Measurements from ENCODE around the gene HTRA1.

Gene HTRA1

DNA sequence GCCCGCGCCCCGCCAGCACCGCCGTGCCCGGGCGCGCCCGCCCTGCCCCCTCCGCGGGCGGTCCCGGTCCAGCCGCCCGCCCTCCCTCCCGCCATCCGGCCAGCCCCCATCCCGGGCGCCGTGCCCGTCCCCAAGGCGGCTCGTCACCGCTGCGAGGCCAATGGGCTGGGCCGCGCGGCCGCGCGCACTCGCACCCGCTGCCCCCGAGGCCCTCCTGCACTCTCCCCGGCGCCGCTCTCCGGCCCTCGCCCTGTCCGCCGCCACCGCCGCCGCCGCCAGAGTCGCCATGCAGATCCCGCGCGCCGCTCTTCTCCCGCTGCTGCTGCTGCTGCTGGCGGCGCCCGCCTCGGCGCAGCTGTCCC, at the start of gene HTRA1:
TSS of gene HTRA1 (plus strand) at position 187 of the 362 bp plus-strand sequence. CDS start at position 287, 100 bp downstream.
- no peak for DNase-seq (ENCODE audit: low read depth)
- H3K4me3 ChIP-seq (ENCODE audit: low read depth, low read length): peak within 1 kb of the TSS; percentile 47
- TF ChIP-seq, protein P1, sequence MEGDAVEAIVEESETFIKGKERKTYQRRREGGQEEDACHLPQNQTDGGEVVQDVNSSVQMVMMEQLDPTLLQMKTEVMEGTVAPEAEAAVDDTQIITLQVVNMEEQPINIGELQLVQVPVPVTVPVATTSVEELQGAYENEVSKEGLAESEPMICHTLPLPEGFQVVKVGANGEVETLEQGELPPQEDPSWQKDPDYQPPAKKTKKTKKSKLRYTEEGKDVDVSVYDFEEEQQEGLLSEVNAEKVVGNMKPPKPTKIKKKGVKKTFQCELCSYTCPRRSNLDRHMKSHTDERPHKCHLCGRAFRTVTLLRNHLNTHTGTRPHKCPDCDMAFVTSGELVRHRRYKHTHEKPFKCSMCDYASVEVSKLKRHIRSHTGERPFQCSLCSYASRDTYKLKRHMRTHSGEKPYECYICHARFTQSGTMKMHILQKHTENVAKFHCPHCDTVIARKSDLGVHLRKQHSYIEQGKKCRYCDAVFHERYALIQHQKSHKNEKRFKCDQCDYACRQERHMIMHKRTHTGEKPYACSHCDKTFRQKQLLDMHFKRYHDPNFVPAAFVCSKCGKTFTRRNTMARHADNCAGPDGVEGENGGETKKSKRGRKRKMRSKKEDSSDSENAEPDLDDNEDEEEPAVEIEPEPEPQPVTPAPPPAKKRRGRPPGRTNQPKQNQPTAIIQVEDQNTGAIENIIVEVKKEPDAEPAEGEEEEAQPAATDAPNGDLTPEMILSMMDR (IDR thresholded peaks at IDR 0.05; ENCODE audit: control insufficient read depth, extremely low read depth, insufficient read depth): no peak

DNA sequence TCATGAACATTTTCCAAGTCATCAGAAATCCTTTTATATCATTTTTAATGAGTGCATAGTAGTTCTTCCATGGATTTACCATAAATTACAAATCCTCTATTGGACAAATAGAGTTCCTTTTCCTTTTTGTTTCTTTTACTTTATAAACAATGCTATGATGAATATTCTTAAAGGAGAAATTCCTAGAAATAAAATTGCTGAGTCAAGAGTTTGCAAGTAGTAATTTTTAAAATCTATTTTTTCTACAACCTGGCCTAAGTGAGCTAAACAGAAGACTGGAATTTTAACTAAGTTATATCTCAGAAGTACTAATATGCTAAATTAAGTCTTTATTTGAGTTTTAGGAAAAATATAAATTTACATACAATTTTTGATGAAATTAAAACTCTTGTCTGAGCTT, 48.0 kb upstream of the HTRA1 start:
- TF ChIP-seq, protein P1 (IDR thresholded peaks at IDR 0.05; ENCODE audit: control insufficient read depth, extremely low read depth, insufficient read depth): no peak
- H3K4me3 ChIP-seq (ENCODE audit: low read depth, low read length): no peak overlapping the region
- no peak for DNase-seq (ENCODE audit: low read depth)

DNA sequence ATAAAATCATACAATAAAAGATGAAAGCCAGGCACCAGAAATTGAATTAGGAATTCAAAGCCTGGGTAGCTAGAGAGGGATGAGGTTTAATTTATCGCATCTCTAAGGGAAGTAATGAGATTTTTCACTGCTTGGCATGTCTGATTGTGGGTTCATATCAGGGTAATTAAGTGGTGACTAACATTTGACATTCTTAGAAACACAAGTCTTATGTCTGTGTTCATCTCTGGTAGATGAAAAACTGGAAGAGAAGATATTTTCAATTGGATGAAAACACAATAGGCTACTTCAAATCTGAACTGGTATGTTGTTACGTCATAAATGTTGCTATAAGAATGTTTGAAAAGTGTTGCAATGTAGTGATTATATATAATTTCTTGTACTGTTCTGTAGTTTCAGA, 43.7 kb upstream of the HTRA1 start:
- H3K4me3 ChIP-seq (ENCODE audit: low read depth, low read length): no peak overlapping the region
- DNase-seq (ENCODE audit: low read depth): no peak

DNA sequence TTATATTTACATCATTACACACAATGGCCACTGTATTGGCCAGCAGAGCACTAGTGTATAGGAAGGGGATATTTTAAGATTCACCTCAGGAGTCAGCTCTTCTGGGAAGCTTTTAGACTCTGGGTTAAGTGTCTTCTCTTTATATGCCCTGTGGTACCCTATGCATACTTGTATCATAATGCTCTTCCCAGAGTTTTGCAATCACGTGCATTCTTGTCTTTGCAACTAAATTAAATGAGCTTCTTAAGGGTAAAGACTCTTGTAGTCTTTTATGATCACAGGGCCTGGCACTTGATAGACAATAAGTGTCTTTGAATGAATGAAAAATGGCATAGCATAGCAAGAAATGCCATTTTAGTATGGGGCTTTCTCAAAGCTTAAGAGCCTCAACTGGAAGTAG, 42.3 kb upstream of the HTRA1 start:
- TF ChIP-seq, protein P1 (IDR thresholded peaks at IDR 0.05; ENCODE audit: control insufficient read depth, extremely low read depth, insufficient read depth): no peak
- no peak overlapping the region for H3K4me3 ChIP-seq (ENCODE audit: low read depth, low read length)
- DNase-seq (ENCODE audit: low read depth): no peak

More for the DNA sequence above, 43.7 kb upstream of the HTRA1 start:
- TF ChIP-seq, protein P1 (IDR thresholded peaks at IDR 0.05; ENCODE audit: control insufficient read depth, extremely low read depth, insufficient read depth): no peak

DNA sequence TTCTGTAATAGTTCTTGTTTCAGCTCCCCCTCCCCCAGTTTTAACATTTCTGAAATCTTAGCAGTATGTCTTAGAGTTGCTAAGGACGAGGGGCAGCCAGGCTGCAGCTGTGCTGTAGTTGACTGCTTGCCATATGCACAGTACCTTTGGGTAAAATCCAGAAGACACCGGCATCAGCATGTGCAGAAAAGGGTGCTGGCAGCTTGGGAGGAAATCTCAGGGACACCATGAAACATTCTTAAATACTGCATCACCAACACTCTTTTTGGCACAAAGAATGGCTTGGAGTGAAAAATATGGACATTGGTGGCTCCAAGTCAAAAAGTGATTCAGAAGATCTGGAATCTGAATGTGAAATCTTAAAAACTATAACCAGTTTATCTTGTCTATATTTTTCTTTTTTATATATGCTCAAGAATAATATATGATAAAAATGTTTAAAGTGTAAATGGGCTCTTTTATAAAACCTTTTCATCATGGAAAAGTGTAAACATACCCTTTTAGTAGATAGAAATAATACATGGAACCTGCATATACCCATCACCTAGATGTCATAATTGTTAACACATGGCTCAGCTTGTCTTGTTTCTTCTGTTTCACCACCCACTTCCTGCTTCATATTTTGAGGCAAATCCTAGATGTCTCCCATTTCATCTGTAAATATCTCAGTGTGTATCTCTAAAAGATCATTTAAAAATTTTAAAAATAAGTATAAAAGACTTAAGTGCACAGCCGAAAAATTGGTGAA, 41.3 kb upstream of the HTRA1 start:
- TF ChIP-seq, protein P1 (IDR thresholded peaks at IDR 0.05; ENCODE audit: control insufficient read depth, extremely low read depth, insufficient read depth): no peak
- DNase-seq (ENCODE audit: low read depth): no peak
- no peak overlapping the region for H3K4me3 ChIP-seq (ENCODE audit: low read depth, low read length)

DNA sequence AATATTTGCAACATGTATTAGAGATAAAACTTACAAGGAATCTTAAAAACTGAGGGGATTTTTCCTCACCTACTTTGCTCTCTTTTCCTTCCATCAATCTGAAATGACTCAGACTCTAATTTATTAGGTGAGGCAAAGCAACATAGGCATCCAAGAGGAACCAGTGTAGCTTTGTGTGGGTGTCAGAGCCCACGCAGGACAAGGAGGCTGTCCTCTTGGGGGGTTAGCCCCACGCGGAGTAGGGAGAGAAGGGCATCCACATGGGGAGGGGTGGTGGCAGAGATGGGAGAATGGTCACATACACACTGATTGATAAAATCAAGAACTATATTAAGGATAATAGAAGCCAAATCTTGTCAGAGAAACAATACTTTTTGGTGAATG, 40.7 kb upstream of the HTRA1 start:
- no peak overlapping the region for H3K4me3 ChIP-seq (ENCODE audit: low read depth, low read length)

More for the DNA sequence above, 40.7 kb upstream of the HTRA1 start:
- DNase-seq (ENCODE audit: low read depth): no peak
- TF ChIP-seq, protein P1 (IDR thresholded peaks at IDR 0.05; ENCODE audit: control insufficient read depth, extremely low read depth, insufficient read depth): no peak
